Suppressor macrophage treated with lipopolysaccharide for 4 hours (primary cell): ENCODE data around the gene IGSF3.

ENCODE experiments used
- DNase-seq: peaks from one replicate; pipeline ENCODE4 v3.0.0-alpha.2; 2020

Gene IGSF3

GRCh38 chr1:116667575-116668105 lies at the start of gene IGSF3:
Gene IGSF3, minus strand, starts transcription at chr1:116667733. Its CDS starts 1,407 bp downstream, at chr1:116666326.
- DNase-seq = peak; percentile 82

GRCh38 chr1:116717318-116717717 lies 49.8 kb upstream of the IGSF3 start:
- DNase-seq = no peak

GRCh38 chr1:116716391-116716790 lies 48.9 kb upstream of the IGSF3 start:
- DNase-seq = no peak

GRCh38 chr1:116713474-116713873 lies 45.9 kb upstream of the IGSF3 start:
- DNase-seq = no peak

- DNase-seq = no peak
These were observed 45.0 kb upstream of the IGSF3 start for GRCh38 chr1:116712510-116712909.

GRCh38 chr1:116711263-116711840 lies 43.8 kb upstream of the IGSF3 start:
- peak; percentile 25 for DNase-seq

- no peak for DNase-seq
These were observed 43.1 kb upstream of the IGSF3 start for GRCh38 chr1:116710420-116711262.

GRCh38 chr1:116709666-116710167 lies 42.2 kb upstream of the IGSF3 start:
- DNase-seq = no peak

- DNase-seq = no peak
These were observed 40.8 kb upstream of the IGSF3 start for GRCh38 chr1:116708255-116708900.

GRCh38 chr1:116706841-116707240 lies 39.3 kb upstream of the IGSF3 start:
- DNase-seq = no peak

GRCh38 chr1:116706123-116706522 lies 38.6 kb upstream of the IGSF3 start:
- no peak for DNase-seq

GRCh38 chr1:116704278-116704677 lies 36.7 kb upstream of the IGSF3 start:
- no peak for DNase-seq

GRCh38 chr1:116699605-116700004 lies 32.1 kb upstream of the IGSF3 start:
- no peak for DNase-seq

- no peak for DNase-seq
These were observed 30.7 kb upstream of the IGSF3 start for GRCh38 chr1:116698244-116698595.

GRCh38 chr1:116697548-116698243 lies 30.2 kb upstream of the IGSF3 start:
- DNase-seq = peak; percentile 30

- no peak for DNase-seq
These were observed 27.0 kb upstream of the IGSF3 start for GRCh38 chr1:116694524-116694923.

GRCh38 chr1:116693759-116694480 lies 26.4 kb upstream of the IGSF3 start:
- DNase-seq = no peak

GRCh38 chr1:116692879-116693278 lies 25.3 kb upstream of the IGSF3 start:
- no peak for DNase-seq

- no peak for DNase-seq
These were observed 23.4 kb upstream of the IGSF3 start for GRCh38 chr1:116690849-116691406.

GRCh38 chr1:116690396-116690848 lies 22.9 kb upstream of the IGSF3 start:
- no peak for DNase-seq

- no peak for DNase-seq
These were observed 19.3 kb upstream of the IGSF3 start for GRCh38 chr1:116686723-116687352.
